Lower leg skin (tissue), 4 donors: ENCODE data around the gene HS2ST1. TPM values are rescaled to one million over a fixed set of nuclear protein-coding genes. Genes with fewer than 3 reads are reported as not detected.

Experiments
- DNase-seq, 2 donors: peaks; one replicate each; pipeline ENCODE4 v3.0.0-alpha.2; 2019; ENCODE audit warnings: low spot score in 2 of 2
- H3K4me3 ChIP-seq: fragments of 200-600 bp; sonication (generic); 2 replicates; pipeline ENCODE4 v1.5.1; 2017; ENCODE audit warnings: mild to moderate bottlenecking, low read depth; ENCODE audit not compliant: poor library complexity, severe bottlenecking
- POLR2A ChIP-seq, 2 donors: fragments of 450-650 bp; IDR thresholded peaks; one replicate each; pipeline ENCODE4 v1.6.1; 2016 to 2017; ENCODE audit warnings: antibody characterized with exemption in 2 of 2, mild to moderate bottlenecking in 1 of 2, moderate library complexity in 1 of 2
- WGBS, 2 donors: methylation state at CpG; one replicate each; pipeline ENCODE4 v1.1.5; 2018; 5-methylcytosine and 5-hydroxymethylcytosine counted together
- intact Hi-C: fragments of 100-400 bp; cut with DNase I; formaldehyde crosslinking; loops from one replicate; pipeline ENCODE4 v1.15.0; 2023; ENCODE audit warnings: low total_unique reads
- total RNA-seq, 4 donors: library from RNA; depleted of rRNA; stranded (reverse); fragments of >200 nt; gene quantifications; one replicate each; pipeline ENCODE4 v1.1.0, GENCODE V29; 2016
- TF ChIP-seq, protein P1 (sequence below), 3 donors: fragments of 450-650 bp; IDR thresholded peaks; one replicate each; pipeline ENCODE4 v1.5.1; 2016; ENCODE audit warnings: antibody characterized with exemption in 3 of 3, mild to moderate bottlenecking in 3 of 3, moderate library complexity in 2 of 3

HS2ST1 gene
- total RNA-seq, 4 donors from 2014 or later: 9.0 to 11.8 (median 10.7) TPM

DNA sequence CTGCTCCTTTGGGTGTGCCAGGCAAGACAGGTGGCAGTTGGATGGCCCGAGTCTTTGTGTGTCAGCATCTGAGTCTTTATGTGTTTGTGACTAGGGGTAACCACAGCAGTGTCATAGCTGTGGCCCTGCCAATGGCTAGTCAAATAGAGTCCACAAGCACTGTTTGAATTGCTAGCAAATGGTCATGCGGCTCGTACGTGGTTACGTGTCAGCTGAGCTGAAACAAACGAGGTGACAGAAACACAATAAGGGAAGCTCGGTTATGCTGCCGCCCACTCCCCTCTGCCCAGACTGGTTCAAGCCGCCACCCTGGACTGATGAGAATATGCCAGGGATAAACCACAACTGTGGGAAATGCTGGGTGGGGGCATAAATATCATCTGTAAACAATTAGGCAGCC, 239.9 kb downstream of the HS2ST1 start:
- intact Hi-C loops: no loop called here

DNA sequence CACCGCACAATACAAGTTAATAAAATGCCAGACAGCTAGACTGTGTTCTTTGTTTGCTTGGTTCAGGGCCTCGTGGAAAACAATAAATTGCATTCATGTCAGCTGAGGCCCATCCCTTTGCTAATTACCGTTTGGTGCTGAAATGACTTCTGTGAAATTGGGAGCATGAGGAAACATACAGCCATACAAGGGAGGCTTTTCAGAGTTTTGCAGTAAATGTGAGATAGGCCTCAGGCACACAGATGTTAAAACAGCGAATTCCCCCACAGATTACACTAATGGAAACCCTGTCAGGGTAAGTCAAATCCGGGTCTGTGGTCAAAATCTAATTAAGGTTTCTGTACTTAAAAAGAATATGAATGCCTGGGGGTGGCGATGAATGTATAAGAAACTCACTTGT, 240.7 kb downstream of the HS2ST1 start:
- intact Hi-C loops: no loop called here
- 68 to 70% methylated on average over 6 of the region's 6 CpGs for WGBS, 2 donors

More for the DNA sequence above, 239.9 kb downstream of the HS2ST1 start:
- TF ChIP-seq, protein P1, sequence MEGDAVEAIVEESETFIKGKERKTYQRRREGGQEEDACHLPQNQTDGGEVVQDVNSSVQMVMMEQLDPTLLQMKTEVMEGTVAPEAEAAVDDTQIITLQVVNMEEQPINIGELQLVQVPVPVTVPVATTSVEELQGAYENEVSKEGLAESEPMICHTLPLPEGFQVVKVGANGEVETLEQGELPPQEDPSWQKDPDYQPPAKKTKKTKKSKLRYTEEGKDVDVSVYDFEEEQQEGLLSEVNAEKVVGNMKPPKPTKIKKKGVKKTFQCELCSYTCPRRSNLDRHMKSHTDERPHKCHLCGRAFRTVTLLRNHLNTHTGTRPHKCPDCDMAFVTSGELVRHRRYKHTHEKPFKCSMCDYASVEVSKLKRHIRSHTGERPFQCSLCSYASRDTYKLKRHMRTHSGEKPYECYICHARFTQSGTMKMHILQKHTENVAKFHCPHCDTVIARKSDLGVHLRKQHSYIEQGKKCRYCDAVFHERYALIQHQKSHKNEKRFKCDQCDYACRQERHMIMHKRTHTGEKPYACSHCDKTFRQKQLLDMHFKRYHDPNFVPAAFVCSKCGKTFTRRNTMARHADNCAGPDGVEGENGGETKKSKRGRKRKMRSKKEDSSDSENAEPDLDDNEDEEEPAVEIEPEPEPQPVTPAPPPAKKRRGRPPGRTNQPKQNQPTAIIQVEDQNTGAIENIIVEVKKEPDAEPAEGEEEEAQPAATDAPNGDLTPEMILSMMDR (IDR thresholded peaks at IDR 0.05): no peak
- TF ChIP-seq POLR2A (IDR thresholded peaks at IDR 0.05): no peak
- 63 to 68% methylated on average over 9 of the region's 9 CpGs for WGBS, 2 donors
- no peak overlapping the region for H3K4me3 ChIP-seq
- no peak for DNase-seq

DNA sequence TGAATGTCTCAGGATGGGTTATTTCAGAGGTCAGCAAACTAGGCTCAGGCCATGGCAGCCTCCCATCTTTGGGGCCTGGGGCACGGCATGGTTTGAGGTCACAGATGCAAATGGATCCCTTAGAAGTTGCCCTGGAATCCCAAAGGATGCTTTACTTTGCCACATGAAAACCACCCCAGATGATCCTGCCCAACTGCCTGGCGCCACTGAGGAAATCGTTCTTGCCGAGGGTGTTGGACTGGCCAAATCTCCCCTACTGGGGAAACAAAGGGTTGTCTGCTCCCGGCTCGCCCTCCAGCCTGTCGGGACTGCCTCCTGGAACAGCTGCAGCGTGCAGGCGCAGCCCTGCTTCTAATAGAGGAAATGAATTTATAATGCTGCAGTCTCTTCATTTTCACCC, 241.2 kb downstream of the HS2ST1 start:
- no peak for DNase-seq
- TF ChIP-seq POLR2A (IDR thresholded peaks at IDR 0.05): no peak
- TF ChIP-seq, protein P1 (IDR thresholded peaks at IDR 0.05): no peak
- 76 to 85% methylated on average over 9 of the region's 9 CpGs for WGBS, 2 donors
- intact Hi-C loops: no loop called here
- no peak overlapping the region for H3K4me3 ChIP-seq

More for the DNA sequence above, 240.7 kb downstream of the HS2ST1 start:
- no peak overlapping the region for H3K4me3 ChIP-seq
- no peak for DNase-seq
- TF ChIP-seq, protein P1 (IDR thresholded peaks at IDR 0.05): no peak
- TF ChIP-seq POLR2A (IDR thresholded peaks at IDR 0.05): no peak

DNA sequence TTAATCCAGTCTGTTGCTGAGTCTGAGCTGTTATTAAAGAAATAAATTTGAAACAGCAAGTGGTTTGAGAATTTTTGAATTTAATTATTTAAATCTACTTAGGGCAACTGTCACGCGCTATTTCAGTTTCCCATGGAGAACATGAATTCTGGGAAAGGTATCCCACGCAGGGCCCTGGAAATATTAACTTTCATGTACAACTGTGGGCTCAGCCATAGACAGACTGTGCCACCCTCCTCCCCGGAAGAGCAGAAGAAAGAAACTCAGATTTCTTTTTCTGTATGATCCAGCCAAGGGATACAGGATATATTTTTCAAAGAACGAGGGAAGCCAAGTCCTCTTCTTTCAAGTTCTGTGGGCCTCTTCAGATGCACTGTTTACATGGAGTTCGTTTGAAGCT, 241.7 kb downstream of the HS2ST1 start:
- WGBS, 2 donors: 92% methylated on average over 6 of the region's 6 CpGs
- TF ChIP-seq POLR2A (IDR thresholded peaks at IDR 0.05): no peak
- TF ChIP-seq, protein P1 (IDR thresholded peaks at IDR 0.05): no peak
- DNase-seq: no peak
- no peak overlapping the region for H3K4me3 ChIP-seq
- intact Hi-C loops: no loop called here

DNA sequence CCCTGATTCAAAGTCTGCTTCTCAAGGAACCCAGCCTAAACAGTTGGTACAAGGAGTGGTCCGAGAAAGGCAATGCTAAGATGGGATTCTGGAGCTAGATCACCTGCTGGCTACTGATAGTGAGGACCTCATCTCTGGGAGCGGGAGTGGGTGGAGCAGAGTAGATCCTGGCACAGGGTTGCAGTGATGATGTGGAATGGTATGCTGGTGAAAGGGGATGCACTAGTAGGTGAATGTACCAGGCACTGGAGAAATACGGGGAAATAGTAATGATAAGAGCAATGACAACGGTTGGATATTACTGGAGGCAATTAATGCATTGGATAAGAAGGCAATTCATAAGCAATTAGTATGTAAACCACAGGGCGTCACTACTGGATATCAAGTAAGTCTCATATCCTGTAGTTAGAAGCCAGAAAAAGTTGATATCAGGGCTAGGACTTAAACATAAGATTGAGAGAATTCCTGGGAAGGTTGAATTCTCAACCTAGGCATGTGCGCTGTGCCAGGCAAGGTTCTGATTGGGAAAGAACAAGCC, 245.0 kb downstream of the HS2ST1 start:
- 85 to 96% methylated on average over 6 of the region's 6 CpGs for WGBS, 2 donors

More for the DNA sequence above, 245.0 kb downstream of the HS2ST1 start:
- intact Hi-C loops: no loop called here
- no peak for DNase-seq
- no peak for TF ChIP-seq POLR2A (IDR thresholded peaks at IDR 0.05)
- TF ChIP-seq, protein P1 (IDR thresholded peaks at IDR 0.05): no peak
- no peak overlapping the region for H3K4me3 ChIP-seq

Other genes with a start within 250 kb of the HS2ST1 start
- 10 to 100 TPM; 37.1 to 58.1 (median 42.3) TPM for gene SH3GLB1, start 210.1 kb upstream of the HS2ST1 start, total RNA-seq
- 10 to 100 TPM; 52.2 to 92.4 (median 88.0) TPM for gene SELENOF, start 509 bp upstream of the HS2ST1 start, total RNA-seq